ENCODE results near the gene GALNT17.

DNA sequence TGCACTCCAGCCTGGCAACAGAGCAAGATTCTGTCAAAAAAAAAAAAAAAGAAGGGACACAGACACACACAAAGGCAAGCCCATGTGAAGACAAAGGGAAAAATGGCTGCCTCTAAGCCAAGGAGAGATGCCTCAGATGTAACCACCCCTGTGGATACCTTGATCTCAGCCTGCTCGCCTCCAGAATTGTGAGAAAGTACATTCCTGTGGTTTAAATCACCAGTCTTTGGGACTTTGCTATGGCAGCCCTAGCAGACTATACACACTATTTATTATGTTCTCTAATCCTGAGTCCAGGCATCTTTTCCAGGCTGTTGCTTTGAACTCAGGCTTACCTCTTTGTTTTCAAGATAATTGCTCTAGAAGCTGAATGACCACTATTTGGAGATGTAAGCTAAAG, 494.3 kb downstream of the GALNT17 start:
- TF ChIP-seq POLR2AphosphoS5 (IDR thresholded peaks at IDR 0.05; ENCODE audit: low read depth, low read length): no peak
- TF ChIP-seq, protein P1, sequence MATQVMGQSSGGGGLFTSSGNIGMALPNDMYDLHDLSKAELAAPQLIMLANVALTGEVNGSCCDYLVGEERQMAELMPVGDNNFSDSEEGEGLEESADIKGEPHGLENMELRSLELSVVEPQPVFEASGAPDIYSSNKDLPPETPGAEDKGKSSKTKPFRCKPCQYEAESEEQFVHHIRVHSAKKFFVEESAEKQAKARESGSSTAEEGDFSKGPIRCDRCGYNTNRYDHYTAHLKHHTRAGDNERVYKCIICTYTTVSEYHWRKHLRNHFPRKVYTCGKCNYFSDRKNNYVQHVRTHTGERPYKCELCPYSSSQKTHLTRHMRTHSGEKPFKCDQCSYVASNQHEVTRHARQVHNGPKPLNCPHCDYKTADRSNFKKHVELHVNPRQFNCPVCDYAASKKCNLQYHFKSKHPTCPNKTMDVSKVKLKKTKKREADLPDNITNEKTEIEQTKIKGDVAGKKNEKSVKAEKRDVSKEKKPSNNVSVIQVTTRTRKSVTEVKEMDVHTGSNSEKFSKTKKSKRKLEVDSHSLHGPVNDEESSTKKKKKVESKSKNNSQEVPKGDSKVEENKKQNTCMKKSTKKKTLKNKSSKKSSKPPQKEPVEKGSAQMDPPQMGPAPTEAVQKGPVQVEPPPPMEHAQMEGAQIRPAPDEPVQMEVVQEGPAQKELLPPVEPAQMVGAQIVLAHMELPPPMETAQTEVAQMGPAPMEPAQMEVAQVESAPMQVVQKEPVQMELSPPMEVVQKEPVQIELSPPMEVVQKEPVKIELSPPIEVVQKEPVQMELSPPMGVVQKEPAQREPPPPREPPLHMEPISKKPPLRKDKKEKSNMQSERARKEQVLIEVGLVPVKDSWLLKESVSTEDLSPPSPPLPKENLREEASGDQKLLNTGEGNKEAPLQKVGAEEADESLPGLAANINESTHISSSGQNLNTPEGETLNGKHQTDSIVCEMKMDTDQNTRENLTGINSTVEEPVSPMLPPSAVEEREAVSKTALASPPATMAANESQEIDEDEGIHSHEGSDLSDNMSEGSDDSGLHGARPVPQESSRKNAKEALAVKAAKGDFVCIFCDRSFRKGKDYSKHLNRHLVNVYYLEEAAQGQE (IDR thresholded peaks at IDR 0.05; ENCODE audit: insufficient read depth in 1 of 2, low read depth in 2 of 2, low read length in 2 of 2): no peak
- no peak for TF ChIP-seq FOXP2 (optimal IDR thresholded peaks at IDR 0.05; ENCODE audit: borderline replicate concordance, extremely low read depth, extremely low read length, insufficient read depth)
